Measurements from ENCODE around the gene COG7. TPM values are rescaled to one million over a fixed set of nuclear protein-coding genes. Genes with fewer than 3 reads are reported as not detected.

The COG7 gene
- polyA plus RNA-seq, 1 of the 3 experiments (the other 2 are of a cell fraction): 33.0 TPM

DNA sequence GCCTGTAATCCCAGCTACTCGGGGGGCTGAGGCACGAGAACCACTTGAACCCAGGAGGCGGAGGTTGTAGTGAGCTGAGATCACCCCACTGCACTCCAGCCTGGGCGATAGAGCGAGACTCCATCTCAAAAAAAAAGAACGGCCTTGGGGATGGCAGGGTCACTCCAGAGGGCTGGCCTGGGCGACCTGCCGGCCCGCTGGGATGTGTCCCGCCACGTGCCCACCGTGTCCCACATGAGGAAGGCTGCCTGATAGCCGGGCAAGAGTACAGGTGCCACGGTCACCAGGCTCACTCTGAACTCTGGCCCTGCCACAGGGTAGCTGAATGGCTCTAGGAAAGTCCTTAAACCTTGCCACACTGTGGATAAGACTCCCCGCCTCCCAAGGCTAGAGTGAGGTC, 67.5 kb downstream of the COG7 start:
- no peak overlapping the region for H3K4me3 ChIP-seq (ENCODE audit: low read depth in 2 of 2, low read length in 1 of 2)
- 94% methylated on average over 12 of the region's 15 CpGs for WGBS (ENCODE audit: low lambda C conversion rate)
- no peaks in the 10 kb centered on the region for H3F3A ChIP-seq (replicated peaks; ENCODE audit: insufficient read depth)
- peaks cover 0 to 2% of the 10 kb centered on the region in 2 experiments for H3K36me3 ChIP-seq (replicated peaks in 1 of 2; ENCODE audit: control insufficient read depth in 1 of 2, insufficient read depth in 2 of 2, low read length in 1 of 2)
- no peaks in the 10 kb centered on the region for H3K9me3 ChIP-seq
- POLR2A ChIA-PET: interaction anchor here (0.6 kb wide), 1 partner anchor 60 kb away, joined by 3 read pairs; no protein-coding TSS in a partner anchor
- CTCF ChIA-PET: interaction anchor here (0.9 to 1.5 kb wide), 2 partner anchors 48 to 204 kb away, joined by 3 to 4 read pairs; no protein-coding TSS in a partner anchor
- H3K27me3 ChIP-seq (ENCODE audit: insufficient read depth): no peaks in the 10 kb centered on the region
- H3K9ac ChIP-seq: no peak overlapping the region
- no peak overlapping the region for H2AFZ ChIP-seq (ENCODE audit: low read depth)
- H3K27ac ChIP-seq (ENCODE audit: low read depth in 2 of 2, low read length in 1 of 2): no peak overlapping the region
- TF ChIP-seq GABPA (IDR thresholded peaks at IDR 0.05; ENCODE audit: low read depth) (no peak), FOSL2 (IDR thresholded peaks at IDR 0.05; ENCODE audit: borderline replicate concordance, low read depth) (no peak), POLR2AphosphoS5 (IDR thresholded peaks at IDR 0.05; ENCODE audit: low read depth, low read length) (no peak), CHD2 (IDR thresholded peaks at IDR 0.05; ENCODE audit: low read length, partially characterized antibody) (no peak), FOXM1 (IDR thresholded peaks at IDR 0.05; ENCODE audit: low read depth) (no peak)
- no peaks in the 10 kb centered on the region for H3K79me2 ChIP-seq (ENCODE audit: insufficient read depth)
- no peaks in the 10 kb centered on the region for H3K9me2 ChIP-seq
- H4K20me1 ChIP-seq (ENCODE audit: insufficient read depth): no peaks in the 10 kb centered on the region
- no peak overlapping the region for H3K4me2 ChIP-seq
- DNase-seq: no peak
- H3K4me1 ChIP-seq (ENCODE audit: control insufficient read depth in 1 of 2, insufficient read depth in 2 of 2, low read depth in 1 of 2, low read length in 1 of 2): no peaks in the 10 kb centered on the region

DNA sequence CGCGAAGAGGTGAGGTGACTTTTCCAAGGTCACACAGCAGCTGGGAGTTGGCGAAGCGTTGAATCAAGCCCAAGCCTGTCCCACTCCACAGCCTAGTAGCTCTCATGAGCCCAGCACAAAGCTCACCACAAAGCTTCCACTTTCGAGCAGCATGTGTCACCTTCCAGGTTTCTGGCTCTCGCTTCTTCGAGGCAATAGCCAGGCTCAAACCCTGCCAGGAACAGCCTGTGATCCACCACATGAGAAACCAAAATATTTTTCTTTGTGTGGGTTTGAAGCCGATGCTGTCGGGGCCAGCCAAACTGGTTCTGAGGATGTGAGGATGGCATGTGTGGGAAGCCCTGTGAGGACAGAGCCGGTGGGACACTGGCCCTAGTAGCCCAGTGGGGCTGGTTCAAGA, 68.1 kb downstream of the COG7 start:
- Histone ChIP-seq H3K27me3 (ENCODE audit: insufficient read depth) (no peaks in the 10 kb centered on the region), H3K9ac (no peak overlapping the region), H3K4me3 (ENCODE audit: low read depth in 2 of 2, low read length in 1 of 2) (no peak overlapping the region), H2AFZ (ENCODE audit: low read depth) (no peak overlapping the region), H3F3A (replicated peaks; ENCODE audit: insufficient read depth) (no peaks in the 10 kb centered on the region), H3K9me2 (no peaks in the 10 kb centered on the region), H4K20me1 (ENCODE audit: insufficient read depth) (no peaks in the 10 kb centered on the region), H3K36me3 (replicated peaks in 1 of 2; ENCODE audit: control insufficient read depth in 1 of 2, insufficient read depth in 2 of 2, low read length in 1 of 2) (no peaks in the 10 kb centered on the region), H3K9me3 (no peaks in the 10 kb centered on the region), H3K4me2 (no peak overlapping the region), H3K79me2 (ENCODE audit: insufficient read depth) (no peaks in the 10 kb centered on the region), H3K27ac (ENCODE audit: low read depth in 2 of 2, low read length in 1 of 2) (no peak overlapping the region), H3K4me1 (ENCODE audit: control insufficient read depth in 1 of 2, insufficient read depth in 2 of 2, low read depth in 1 of 2, low read length in 1 of 2) (no peaks in the 10 kb centered on the region)
- 94% methylated on average over 8 of the region's 10 CpGs for WGBS (ENCODE audit: low lambda C conversion rate)
- no peak for DNase-seq
- TF ChIP-seq TCF12 (IDR thresholded peaks at IDR 0.05) (no peak), CHD2 (IDR thresholded peaks at IDR 0.05; ENCODE audit: low read length, partially characterized antibody) (no peak), NRF1 (IDR thresholded peaks at IDR 0.05; ENCODE audit: low read depth, low read length) (no peak), FOXM1 (IDR thresholded peaks at IDR 0.05; ENCODE audit: low read depth) (no peak), MEF2A (IDR thresholded peaks at IDR 0.05; ENCODE audit: borderline replicate concordance, low read depth) (no peak), RCOR1 (IDR thresholded peaks at IDR 0.05; ENCODE audit: low read length) (no peak), TEAD4 (IDR thresholded peaks at IDR 0.05; ENCODE audit: borderline replicate concordance, insufficient read depth) (no peak), GABPA (IDR thresholded peaks at IDR 0.05; ENCODE audit: low read depth) (no peak), YY1 (IDR thresholded peaks at IDR 0.05; ENCODE audit: low read depth) (no peak), FOSL2 (IDR thresholded peaks at IDR 0.05; ENCODE audit: borderline replicate concordance, low read depth) (no peak), MXI1 (IDR thresholded peaks at IDR 0.05; ENCODE audit: low read depth, low read length) (no peak), TAF1 (IDR thresholded peaks at IDR 0.05; ENCODE audit: borderline replicate concordance, low read depth, low read length) (no peak), EP300 (IDR thresholded peaks at IDR 0.05; ENCODE audit: borderline replicate concordance in 1 of 2, low read depth in 1 of 2, low read length in 1 of 2) (no peak), POLR2AphosphoS5 (IDR thresholded peaks at IDR 0.05; ENCODE audit: low read depth, low read length) (no peak), GATA2 (CRISPR knock-in tag; IDR thresholded peaks at IDR 0.05) (no peak), EZH2phosphoT487 (IDR thresholded peaks at IDR 0.05; ENCODE audit: borderline replicate concordance, low read depth) (no peak), JUND (IDR thresholded peaks at IDR 0.05) (no peak)
- TF ChIP-seq, protein P1, sequence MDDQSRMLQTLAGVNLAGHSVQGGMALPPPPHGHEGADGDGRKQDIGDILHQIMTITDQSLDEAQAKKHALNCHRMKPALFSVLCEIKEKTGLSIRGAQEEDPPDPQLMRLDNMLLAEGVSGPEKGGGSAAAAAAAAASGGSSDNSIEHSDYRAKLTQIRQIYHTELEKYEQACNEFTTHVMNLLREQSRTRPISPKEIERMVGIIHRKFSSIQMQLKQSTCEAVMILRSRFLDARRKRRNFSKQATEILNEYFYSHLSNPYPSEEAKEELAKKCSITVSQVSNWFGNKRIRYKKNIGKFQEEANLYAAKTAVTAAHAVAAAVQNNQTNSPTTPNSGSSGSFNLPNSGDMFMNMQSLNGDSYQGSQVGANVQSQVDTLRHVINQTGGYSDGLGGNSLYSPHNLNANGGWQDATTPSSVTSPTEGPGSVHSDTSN (IDR thresholded peaks at IDR 0.05): no peak
- TF ChIP-seq, protein P2, sequence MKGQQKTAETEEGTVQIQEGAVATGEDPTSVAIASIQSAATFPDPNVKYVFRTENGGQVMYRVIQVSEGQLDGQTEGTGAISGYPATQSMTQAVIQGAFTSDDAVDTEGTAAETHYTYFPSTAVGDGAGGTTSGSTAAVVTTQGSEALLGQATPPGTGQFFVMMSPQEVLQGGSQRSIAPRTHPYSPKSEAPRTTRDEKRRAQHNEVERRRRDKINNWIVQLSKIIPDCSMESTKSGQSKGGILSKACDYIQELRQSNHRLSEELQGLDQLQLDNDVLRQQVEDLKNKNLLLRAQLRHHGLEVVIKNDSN (IDR thresholded peaks at IDR 0.05; ENCODE audit: borderline replicate concordance, low read depth): no peak
- TF ChIP-seq, protein P3, sequence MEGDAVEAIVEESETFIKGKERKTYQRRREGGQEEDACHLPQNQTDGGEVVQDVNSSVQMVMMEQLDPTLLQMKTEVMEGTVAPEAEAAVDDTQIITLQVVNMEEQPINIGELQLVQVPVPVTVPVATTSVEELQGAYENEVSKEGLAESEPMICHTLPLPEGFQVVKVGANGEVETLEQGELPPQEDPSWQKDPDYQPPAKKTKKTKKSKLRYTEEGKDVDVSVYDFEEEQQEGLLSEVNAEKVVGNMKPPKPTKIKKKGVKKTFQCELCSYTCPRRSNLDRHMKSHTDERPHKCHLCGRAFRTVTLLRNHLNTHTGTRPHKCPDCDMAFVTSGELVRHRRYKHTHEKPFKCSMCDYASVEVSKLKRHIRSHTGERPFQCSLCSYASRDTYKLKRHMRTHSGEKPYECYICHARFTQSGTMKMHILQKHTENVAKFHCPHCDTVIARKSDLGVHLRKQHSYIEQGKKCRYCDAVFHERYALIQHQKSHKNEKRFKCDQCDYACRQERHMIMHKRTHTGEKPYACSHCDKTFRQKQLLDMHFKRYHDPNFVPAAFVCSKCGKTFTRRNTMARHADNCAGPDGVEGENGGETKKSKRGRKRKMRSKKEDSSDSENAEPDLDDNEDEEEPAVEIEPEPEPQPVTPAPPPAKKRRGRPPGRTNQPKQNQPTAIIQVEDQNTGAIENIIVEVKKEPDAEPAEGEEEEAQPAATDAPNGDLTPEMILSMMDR (IDR thresholded peaks at IDR 0.05): no peak
- CTCF ChIA-PET: interaction anchor here (1.5 kb wide), 1 partner anchor 49 kb away, joined by 4 read pairs; no protein-coding TSS in a partner anchor
- POLR2A ChIA-PET: no interaction called here
